MM.1S (cell line): ENCODE measurements around the gene ZNF438.

Source experiments
- DNase-seq: peaks from one replicate; pipeline ENCODE4 v3.0.0-alpha.2; 2015
- H2AFZ ChIP-seq: fragments of 300-600 bp; sonication (generic); 2 replicates; pipeline ENCODE4 v1.6.0; 2016; ENCODE audit warnings: antibody characterized with exemption, low read length
- H3F3A ChIP-seq: fragments of 300-600 bp; sonication (generic); 2 replicates; pipeline ENCODE4 v1.6.1; 2016; ENCODE audit warnings: mild to moderate bottlenecking, antibody characterized with exemption, low read length, moderate library complexity, mixed read lengths; ENCODE audit not compliant: insufficient read depth
- H3K27ac ChIP-seq: fragments of 300-600 bp; sonication (generic); 2 replicates; pipeline ENCODE4 v1.5.1; 2016; ENCODE audit warnings: mild to moderate bottlenecking, low read length
- H3K27me3 ChIP-seq: fragments of 300-600 bp; sonication (generic); replicated peaks from 2 replicates; pipeline ENCODE4 v1.6.0; 2016; ENCODE audit warnings: low read length; ENCODE audit not compliant: insufficient read depth
- H3K36me3 ChIP-seq: fragments of 300-600 bp; sonication (generic); replicated peaks from 2 replicates; pipeline ENCODE4 v1.6.1; 2016; ENCODE audit warnings: mild to moderate bottlenecking, low read length, mixed read lengths; ENCODE audit not compliant: insufficient read depth
- H3K4me1 ChIP-seq: fragments of 300-600 bp; sonication (generic); 2 replicates; pipeline ENCODE4 v1.6.1; 2016; ENCODE audit warnings: low read length, mixed read lengths
- H3K4me2 ChIP-seq: fragments of 300-600 bp; sonication (generic); 2 replicates; pipeline ENCODE4 v1.6.0; 2016; ENCODE audit warnings: low read depth, low read length
- H3K4me3 ChIP-seq: fragments of 300-600 bp; sonication (generic); 2 replicates; pipeline ENCODE4 v1.5.1; 2016; ENCODE audit warnings: low read length, mixed read lengths
- H3K79me2 ChIP-seq: fragments of 300-600 bp; sonication (generic); 2 replicates; pipeline ENCODE4 v1.6.1; 2016; ENCODE audit warnings: mixed run types, low read length, mixed read lengths
- H3K9ac ChIP-seq: fragments of 300-600 bp; sonication (generic); 2 replicates; pipeline ENCODE4 v1.6.1; 2016; ENCODE audit warnings: low read length, mixed read lengths
- H3K9me2 ChIP-seq: fragments of 300-600 bp; sonication (generic); replicated peaks from 2 replicates; pipeline ENCODE4 v1.6.1; 2016; ENCODE audit warnings: mild to moderate bottlenecking, low read length, mixed read lengths; ENCODE audit not compliant: insufficient read depth
- H3K9me3 ChIP-seq: fragments of 300-600 bp; sonication (generic); replicated peaks from 2 replicates; pipeline ENCODE4 v1.6.1; 2016; ENCODE audit warnings: mild to moderate bottlenecking, low read length, mixed read lengths; ENCODE audit not compliant: insufficient read depth
- H4K20me1 ChIP-seq: fragments of 300-600 bp; sonication (generic); 2 replicates; pipeline ENCODE4 v1.6.1; 2016; ENCODE audit warnings: mild to moderate bottlenecking, low read length, moderate library complexity, mixed read lengths; ENCODE audit not compliant: insufficient read depth
- CTCF ChIP-seq: fragments of 300-600 bp; sonication (generic); IDR thresholded peaks from 2 replicates; pipeline ENCODE4 v1.5.1; 2016; ENCODE audit warnings: antibody characterized with exemption, low read length, mixed read lengths
- EZH2 ChIP-seq: fragments of 300-600 bp; sonication (generic); optimal IDR thresholded peaks from 2 replicates; pipeline ENCODE3; 2017; ENCODE audit warnings: low read depth, mild to moderate bottlenecking, antibody characterized with exemption, low read length, mixed read lengths
- EZH2phosphoT487 ChIP-seq: fragments of 300-600 bp; sonication (generic); IDR thresholded peaks from 2 replicates; pipeline ENCODE4 v1.6.1; 2018; ENCODE audit warnings: antibody characterized with exemption, low read length

Gene ZNF438

GRCh38 chr10:30840395-30841050 is 191.1 kb downstream of the ZNF438 start:
- Histone ChIP-seq H3K27ac (no peak overlapping the region), H3K36me3 (no peaks in the 10 kb centered on the region), H3F3A (no peaks in the 10 kb centered on the region), H3K79me2 (no peaks in the 10 kb centered on the region), H3K27me3 (no peaks in the 10 kb centered on the region), H3K9ac (no peak overlapping the region), H4K20me1 (no peaks in the 10 kb centered on the region), H3K4me3 (no peak overlapping the region), H3K4me2 (no peak overlapping the region), H3K4me1 (no peaks in the 10 kb centered on the region), H3K9me2 (no peaks in the 10 kb centered on the region), H2AFZ (no peak overlapping the region), H3K9me3 (no peaks in the 10 kb centered on the region)
- no peak for TF ChIP-seq EZH2phosphoT487
- no peak for TF ChIP-seq CTCF
- no peak for DNase-seq

DNA sequence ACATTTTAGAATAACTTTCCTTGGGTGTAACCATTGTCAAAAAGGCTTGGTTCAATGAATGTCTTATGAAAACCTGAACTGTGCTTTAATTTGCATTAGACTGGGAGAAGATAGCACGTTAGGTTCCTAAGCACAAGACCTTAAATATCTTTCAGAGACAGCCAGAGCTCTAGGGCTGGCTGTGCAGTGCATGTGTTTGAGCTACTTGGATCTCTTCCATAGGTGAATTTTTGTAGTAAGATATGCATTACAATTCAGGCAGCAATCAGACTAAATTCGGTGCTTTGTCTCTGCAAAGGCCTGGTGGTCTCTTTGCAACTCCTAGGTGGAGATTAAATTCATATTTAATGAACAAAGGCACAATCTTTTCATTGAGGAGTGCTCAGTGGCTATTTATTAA is 192.0 kb downstream of the ZNF438 start:
- Histone ChIP-seq H3F3A (no peaks in the 10 kb centered on the region), H2AFZ (no peak overlapping the region), H3K79me2 (no peaks in the 10 kb centered on the region), H4K20me1 (no peaks in the 10 kb centered on the region), H3K4me3 (no peak overlapping the region), H3K36me3 (no peaks in the 10 kb centered on the region), H3K9ac (no peak overlapping the region), H3K27ac (no peak overlapping the region), H3K4me2 (no peak overlapping the region), H3K27me3 (no peaks in the 10 kb centered on the region), H3K4me1 (no peaks in the 10 kb centered on the region), H3K9me3 (no peaks in the 10 kb centered on the region), H3K9me2 (no peaks in the 10 kb centered on the region)
- TF ChIP-seq EZH2 (no peak), CTCF (no peak), EZH2phosphoT487 (no peak)
- DNase-seq, result no peak

DNA sequence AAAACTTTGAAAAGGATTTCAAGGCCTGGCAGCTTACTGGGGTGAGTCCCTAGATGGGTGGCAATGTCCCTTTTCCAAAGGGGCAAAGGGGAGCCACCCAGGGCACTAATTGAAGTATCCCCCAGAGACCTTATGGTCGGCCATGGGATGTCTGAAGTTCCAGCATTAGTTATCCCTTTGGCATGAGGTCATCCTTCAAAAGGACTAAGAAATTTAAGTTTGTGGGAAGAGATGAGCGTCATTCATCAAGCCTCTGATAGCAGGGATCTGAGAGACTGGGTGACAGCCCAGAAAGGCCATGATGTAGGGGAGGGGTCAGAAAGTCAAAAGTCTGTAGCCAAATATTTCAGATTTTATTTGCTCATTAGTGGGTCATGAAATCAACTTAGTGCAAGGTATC is 195.3 kb downstream of the ZNF438 start:
- Histone ChIP-seq H3K79me2 (no peaks in the 10 kb centered on the region), H3K27me3 (no peaks in the 10 kb centered on the region), H3K36me3 (no peaks in the 10 kb centered on the region), H3K27ac (no peak overlapping the region), H3K9me3 (no peaks in the 10 kb centered on the region), H3F3A (no peaks in the 10 kb centered on the region), H3K4me3 (no peak overlapping the region), H3K9me2 (no peaks in the 10 kb centered on the region), H3K4me2 (no peak overlapping the region), H2AFZ (no peak overlapping the region), H4K20me1 (no peaks in the 10 kb centered on the region), H3K4me1 (no peaks in the 10 kb centered on the region), H3K9ac (no peak overlapping the region)
- TF ChIP-seq EZH2phosphoT487, result no peak
- no peak for TF ChIP-seq EZH2
- no peak for TF ChIP-seq CTCF
- no peak for DNase-seq
